Endothelial cell of umbilical vein (primary cell): ENCODE results near the gene IYD. TPM values are rescaled to one million over a fixed set of nuclear protein-coding genes. Genes with fewer than 3 reads are reported as not detected.

Experiments
- BruUV-seq: library from RNA; stranded (reverse); fragments of 400-500 nt; replicated peaks from 2 replicates; lab custom pipeline; 2021; lab: Mats Ljungman, UMichigan
- CTCF ChIA-PET: fragments of 300-600, 350-600 bp; sonication (Branson Sonifier 250); formaldehyde crosslinking; loops from one replicate; lab custom pipeline; 2021; ENCODE audit warnings: antibody characterized with exemption, inconsistent platforms; lab: Charles Lee
- POLR2A ChIA-PET: fragments of 300-600, 350-600 bp; sonication (Branson Sonifier 250); formaldehyde crosslinking; loops from one replicate; lab custom pipeline; 2021; ENCODE audit warnings: antibody characterized with exemption, inconsistent platforms; lab: Charles Lee
- DNase-seq: peaks from one replicate; pipeline ENCODE4 v3.0.0-alpha.2; 2011; ENCODE audit warnings: low read depth, low spot score
- FAIRE-seq: peaks from 2 replicates; lab custom pipeline; 2011; peaks lifted over from hg19 to GRCh38; lab: Jason Lieb, UNC
- H2AFZ ChIP-seq: 2 replicates; pipeline ENCODE4 v1.6.0; 2012; ENCODE audit warnings: low read depth, low read length, control low read depth, inconsistent platforms
- H3K27ac ChIP-seq: 2 replicates; pipeline ENCODE4 v1.5.1; 2011; ENCODE audit warnings: low read depth, mild to moderate bottlenecking, control low read depth, low read length, moderate library complexity; ENCODE audit not compliant: insufficient read depth
- H3K27me3 ChIP-seq, 2 experiments: 2 replicates each; pipeline versions ENCODE4 v1.6.0 to v1.6.1; 2011; ENCODE audit warnings: low read length in 2 of 2, mixed read lengths in 1 of 2; ENCODE audit not compliant: control insufficient read depth in 2 of 2, insufficient read depth in 2 of 2
- H3K36me3 ChIP-seq, 2 experiments: 2 replicates in 1 of 2; 3 replicates in 1 of 2; pipeline ENCODE4 v1.5.1; 2011; ENCODE audit warnings: low read length in 2 of 2, mild to moderate bottlenecking in 1 of 2, moderate library complexity in 1 of 2; ENCODE audit not compliant: control insufficient read depth in 2 of 2, insufficient read depth in 2 of 2; ENCODE audit errors: extremely low read depth in 1 of 2
- H3K4me1 ChIP-seq: 3 replicates; pipeline ENCODE4 v1.5.1; 2011; ENCODE audit warnings: mild to moderate bottlenecking, low read length; ENCODE audit not compliant: control insufficient read depth, insufficient read depth; ENCODE audit errors: extremely low read depth
- H3K4me2 ChIP-seq: 2 replicates; pipeline ENCODE4 v1.6.1; 2011; ENCODE audit warnings: low read length, control low read depth, mixed read lengths; ENCODE audit not compliant: insufficient read depth
- H3K4me3 ChIP-seq, 3 experiments: fragments of 200-600 bp in 1 of 3; sonication (generic), shearing (Covaris generic) in 1 of 3; replicated peaks in 1 of 3; 2 replicates each; pipeline ENCODE4 v1.5.1; 2011 to 2016; ENCODE audit warnings: control low read depth in 3 of 3, low read length in 3 of 3, mild to moderate bottlenecking in 2 of 3, inconsistent platforms in 1 of 3, low read depth in 1 of 3, moderate library complexity in 1 of 3; ENCODE audit not compliant: insufficient read depth in 1 of 3
- H3K79me2 ChIP-seq: 2 replicates; pipeline ENCODE4 v1.6.0; 2012; ENCODE audit warnings: low read length, inconsistent platforms; ENCODE audit not compliant: control insufficient read depth, insufficient read depth
- H3K9ac ChIP-seq: replicated peaks from 2 replicates; pipeline ENCODE3; 2011; ENCODE audit warnings: low read length, control low read depth; ENCODE audit not compliant: insufficient read depth; ENCODE audit errors: extremely low read depth
- H3K9me1 ChIP-seq: replicated peaks from 3 replicates; pipeline ENCODE4 v1.6.0; 2011; ENCODE audit warnings: mild to moderate bottlenecking, low read length; ENCODE audit not compliant: control insufficient read depth, insufficient read depth; ENCODE audit errors: extremely low read depth
- H3K9me3 ChIP-seq: replicated peaks from 2 replicates; pipeline ENCODE4 v1.5.1; 2012; ENCODE audit warnings: low read length, inconsistent platforms; ENCODE audit not compliant: control insufficient read depth, insufficient read depth
- H4K20me1 ChIP-seq: replicated peaks from 2 replicates; pipeline ENCODE3; 2011; ENCODE audit warnings: mild to moderate bottlenecking, low read length; ENCODE audit not compliant: control insufficient read depth, insufficient read depth; ENCODE audit errors: extremely low read depth
- CTCF ChIP-seq, 2 donors: IDR thresholded peaks; 1 replicate in 1 of 2; 2 replicates in 1 of 2; pipeline ENCODE4 v1.5.1; 2011; ENCODE audit warnings: low read length in 2 of 2, mild to moderate bottlenecking in 2 of 2, moderate library complexity in 2 of 2, control low read depth in 1 of 2, inconsistent platforms in 1 of 2, low read depth in 1 of 2; ENCODE audit not compliant: insufficient read depth in 1 of 2; ENCODE audit errors: extremely low read depth in 1 of 2
- EZH2 ChIP-seq: IDR thresholded peaks from 2 replicates; pipeline ENCODE4 v1.6.1; 2012; ENCODE audit warnings: borderline replicate concordance, low read depth, mild to moderate bottlenecking, moderate library complexity, low read length, inconsistent platforms; ENCODE audit not compliant: severe bottlenecking
- FOS ChIP-seq: IDR thresholded peaks from 2 replicates; pipeline ENCODE4 v1.6.1; 2011; ENCODE audit warnings: mild to moderate bottlenecking, low read length, moderate library complexity, borderline replicate concordance; ENCODE audit not compliant: insufficient read depth
- GATA2 ChIP-seq: IDR thresholded peaks from 2 replicates; pipeline ENCODE4 v1.7.0; 2011; ENCODE audit warnings: low read depth, mild to moderate bottlenecking, moderate library complexity, mixed read lengths, low read length; ENCODE audit not compliant: insufficient read length, insufficient read depth
- JUN ChIP-seq: IDR thresholded peaks from 2 replicates; pipeline ENCODE4 v1.6.1; 2011; ENCODE audit warnings: borderline replicate concordance, low read depth; ENCODE audit not compliant: insufficient read length, insufficient read depth
- MAX ChIP-seq: IDR thresholded peaks from 2 replicates; pipeline ENCODE4 v1.6.1; 2011; ENCODE audit not compliant: insufficient read depth, insufficient read length
- MYC ChIP-seq: IDR thresholded peaks from one replicate; pipeline ENCODE4 v1.6.1; 2011; ENCODE audit warnings: mild to moderate bottlenecking, low read depth, low read length
- POLR2A ChIP-seq: IDR thresholded peaks from 2 replicates; pipeline ENCODE4 v1.6.1; 2012; ENCODE audit warnings: low read depth, mild to moderate bottlenecking, control low read depth, low read length
- POLR2AphosphoS5 ChIP-seq: IDR thresholded peaks from 2 replicates; pipeline ENCODE4 v1.6.1; 2012; ENCODE audit warnings: low read depth, mild to moderate bottlenecking, control low read depth, low read length, moderate library complexity; ENCODE audit not compliant: insufficient read depth
- dilution Hi-C: fragments of 300-500 bp; cut with MboI; formaldehyde crosslinking; loops from one replicate; pipeline ENCODE4 v1.15.0; 2019; ENCODE audit warnings: low sequenced_read_pairs; ENCODE audit not compliant: extremely low pct_ligation_motif_present
- intact Hi-C: fragments of 100-400 bp; cut with micrococcal nuclease; formaldehyde crosslinking; loops from one replicate; pipeline ENCODE4 v1.10.0; 2022
- polyA plus RNA-seq, 4 experiments: library from polyadenylated mRNA; depleted of rRNA in 3 of 4; stranded (reverse) in 3 of 4; unstranded in 1 of 4; fragments of >200 nt; gene quantifications; 2 replicates each; pipeline versions ENCODE4 v1.2.1 to v1.2.3, GENCODE V29; 2011 to 2012; ENCODE audit warnings: missing spikeins in 1 of 4
- total RNA-seq: library from RNA; stranded (reverse); gene quantifications from 2 replicates; pipeline ENCODE4 v1.2.3, GENCODE V29; 2021

The IYD gene
- total and polyA plus RNA-seq, 2 donors (not counting 3 experiments of a cell fraction or from before 2014, with no cell fraction given) = not detected

- no peaks in the 10 kb centered on the region for H3K4me1 ChIP-seq
- ChIA-PET CTCF (interaction anchor here (0.5 to 1.7 kb wide), 3 partner anchors 46 to 465 kb away, joined by 3 to 5 read pairs (median 4); no protein-coding TSS in a partner anchor), POLR2A (no interaction called here)
- dilution Hi-C loops = no loop called here
- H3K9ac ChIP-seq = no peak overlapping the region
- intact Hi-C loops = no loop called here
- no peaks in the 10 kb centered on the region for H3K79me2 ChIP-seq
- H3K27ac ChIP-seq = no peak overlapping the region
- H2AFZ ChIP-seq = no peak overlapping the region
- H4K20me1 ChIP-seq = no peaks in the 10 kb centered on the region
- BruUV-seq = no TSS peak
- no peaks in the 10 kb centered on the region for H3K9me1 ChIP-seq
- peaks cover 1 to 4% of the 10 kb centered on the region in 2 experiments for H3K27me3 ChIP-seq
- no peak for FAIRE-seq
- no peaks in the 10 kb centered on the region for H3K36me3 ChIP-seq
- TF ChIP-seq GATA2 = no peak
- no peak for TF ChIP-seq MAX
- no peak for TF ChIP-seq FOS
- TF ChIP-seq MYC = no peak
- TF ChIP-seq EZH2 = no peak
- TF ChIP-seq JUN = no peak
- no peak for TF ChIP-seq POLR2AphosphoS5
- TF ChIP-seq POLR2A = no peak
- no peak for TF ChIP-seq CTCF (IDR thresholded peaks at IDR 0.05; ENCODE audit: extremely low read depth in 1 of 2, insufficient read depth in 1 of 2, low read depth in 1 of 2, low read length in 2 of 2)
- H3K9me3 ChIP-seq = no peaks in the 10 kb centered on the region
- DNase-seq = no peak
- no peak overlapping the region for H3K4me2 ChIP-seq
- H3K4me3 ChIP-seq = no peak overlapping the region
Measured at GRCh38 chr6:150349546-150349945, 19.3 kb upstream of the IYD start.
